ENCODE results near the gene NCAN.
"Not testable (repeated sequence)": the region's sequence is repeated elsewhere in the genome, so short reads cannot be mapped to it uniquely, and the experiment has no call there.

NCAN gene

GRCh38 chr19:19238126-19238894, 26.6 kb downstream of the NCAN start:
- H3K4me3 ChIP-seq: no peak overlapping the region
- no peak overlapping the region for H3K9ac ChIP-seq (ENCODE audit: insufficient read length)
- no peak overlapping the region for H3K27ac ChIP-seq
- no peak for DNase-seq (ENCODE audit: low read depth, low spot score)
- TF ChIP-seq FOXP2 (optimal IDR thresholded peaks at IDR 0.05; ENCODE audit: control extremely low read depth, extremely low read length, insufficient read depth) (no peak), POLR2AphosphoS5 (IDR thresholded peaks at IDR 0.05; ENCODE audit: borderline replicate concordance, low read depth, low read length) (no peak), EZH2 (IDR thresholded peaks at IDR 0.05) (no peak)
- H3K9me3 ChIP-seq (ENCODE audit: low read depth, low read length): no peaks in the 10 kb centered on the region
- H3K36me3 ChIP-seq (ENCODE audit: insufficient read depth, low read length): no peaks in the 10 kb centered on the region

- Histone ChIP-seq H3K9ac (ENCODE audit: insufficient read length) (no peak overlapping the region), H3K27ac (no peak overlapping the region), H3K36me3 (ENCODE audit: insufficient read depth, low read length) (no peaks in the 10 kb centered on the region), H3K4me3 (no peak overlapping the region), H3K9me3 (ENCODE audit: low read depth, low read length) (no peaks in the 10 kb centered on the region)
- no peak for TF ChIP-seq POLR2AphosphoS5 (IDR thresholded peaks at IDR 0.05; ENCODE audit: borderline replicate concordance, low read depth, low read length)
- TF ChIP-seq EZH2 (IDR thresholded peaks at IDR 0.05): no peak
- TF ChIP-seq FOXP2 (optimal IDR thresholded peaks at IDR 0.05; ENCODE audit: control extremely low read depth, extremely low read length, insufficient read depth): no peak
- no peak for DNase-seq (ENCODE audit: low read depth, low spot score)
Measured at GRCh38 chr19:19239675-19240074, 27.9 kb downstream of the NCAN start.

GRCh38 chr19:19240476-19240875, 28.7 kb downstream of the NCAN start:
- Histone ChIP-seq H3K9ac (ENCODE audit: insufficient read length) (no peak overlapping the region), H3K9me3 (ENCODE audit: low read depth, low read length) (no peaks in the 10 kb centered on the region), H3K36me3 (ENCODE audit: insufficient read depth, low read length) (no peaks in the 10 kb centered on the region), H3K27ac (no peak overlapping the region), H3K4me3 (no peak overlapping the region)
- no peak for DNase-seq (ENCODE audit: low read depth, low spot score)
- TF ChIP-seq POLR2AphosphoS5 (IDR thresholded peaks at IDR 0.05; ENCODE audit: borderline replicate concordance, low read depth, low read length) (no peak), EZH2 (IDR thresholded peaks at IDR 0.05) (no peak), FOXP2 (optimal IDR thresholded peaks at IDR 0.05; ENCODE audit: control extremely low read depth, extremely low read length, insufficient read depth) (no peak)

- H3K9me3 ChIP-seq (ENCODE audit: low read depth, low read length): no peaks in the 10 kb centered on the region
- H3K27ac ChIP-seq: no peak overlapping the region
- no peaks in the 10 kb centered on the region for H3K36me3 ChIP-seq (ENCODE audit: insufficient read depth, low read length)
- no peak overlapping the region for H3K4me3 ChIP-seq
- DNase-seq (ENCODE audit: low read depth, low spot score): no peak
- H3K9ac ChIP-seq (ENCODE audit: insufficient read length): no peak overlapping the region
- TF ChIP-seq POLR2AphosphoS5 (IDR thresholded peaks at IDR 0.05; ENCODE audit: borderline replicate concordance, low read depth, low read length) (no peak), EZH2 (IDR thresholded peaks at IDR 0.05) (no peak), FOXP2 (optimal IDR thresholded peaks at IDR 0.05; ENCODE audit: control extremely low read depth, extremely low read length, insufficient read depth) (no peak)
Measured at GRCh38 chr19:19250196-19250801, 38.5 kb downstream of the NCAN start.

GRCh38 chr19:19253409-19253808, 41.7 kb downstream of the NCAN start:
- not testable (repeated sequence) for H3K9ac ChIP-seq (ENCODE audit: insufficient read length); H3K9me3 ChIP-seq (ENCODE audit: low read depth, low read length); H3K27ac ChIP-seq; H3K36me3 ChIP-seq (ENCODE audit: insufficient read depth, low read length); H3K4me3 ChIP-seq; DNase-seq (ENCODE audit: low read depth, low spot score)

- no peak for DNase-seq (ENCODE audit: low read depth, low spot score)
- Histone ChIP-seq H3K9me3 (ENCODE audit: low read depth, low read length) (no peaks in the 10 kb centered on the region), H3K36me3 (ENCODE audit: insufficient read depth, low read length) (no peaks in the 10 kb centered on the region), H3K9ac (ENCODE audit: insufficient read length) (no peak overlapping the region), H3K27ac (no peak overlapping the region), H3K4me3 (no peak overlapping the region)
- TF ChIP-seq POLR2AphosphoS5 (IDR thresholded peaks at IDR 0.05; ENCODE audit: borderline replicate concordance, low read depth, low read length): no peak
- TF ChIP-seq FOXP2 (optimal IDR thresholded peaks at IDR 0.05; ENCODE audit: control extremely low read depth, extremely low read length, insufficient read depth): no peak
Measured at GRCh38 chr19:19256072-19256969, 44.6 kb downstream of the NCAN start.

GRCh38 chr19:19257137-19257536, 45.4 kb downstream of the NCAN start:
- Histone ChIP-seq H3K4me3 (no peak overlapping the region), H3K9me3 (ENCODE audit: low read depth, low read length) (no peaks in the 10 kb centered on the region), H3K27ac (no peak overlapping the region), H3K36me3 (ENCODE audit: insufficient read depth, low read length) (no peaks in the 10 kb centered on the region), H3K9ac (ENCODE audit: insufficient read length) (no peak overlapping the region)
- DNase-seq (ENCODE audit: low read depth, low spot score): no peak
- no peak for TF ChIP-seq FOXP2 (optimal IDR thresholded peaks at IDR 0.05; ENCODE audit: control extremely low read depth, extremely low read length, insufficient read depth)
- no peak for TF ChIP-seq EZH2 (IDR thresholded peaks at IDR 0.05)
- TF ChIP-seq POLR2AphosphoS5 (IDR thresholded peaks at IDR 0.05; ENCODE audit: borderline replicate concordance, low read depth, low read length): no peak

- DNase-seq (ENCODE audit: low read depth, low spot score): no peak
- Histone ChIP-seq H3K4me3 (no peak overlapping the region), H3K9me3 (ENCODE audit: low read depth, low read length) (no peaks in the 10 kb centered on the region), H3K36me3 (ENCODE audit: insufficient read depth, low read length) (no peaks in the 10 kb centered on the region), H3K27ac (no peak overlapping the region), H3K9ac (ENCODE audit: insufficient read length) (no peak overlapping the region)
- no peak for TF ChIP-seq FOXP2 (optimal IDR thresholded peaks at IDR 0.05; ENCODE audit: control extremely low read depth, extremely low read length, insufficient read depth)
- TF ChIP-seq POLR2AphosphoS5 (IDR thresholded peaks at IDR 0.05; ENCODE audit: borderline replicate concordance, low read depth, low read length): no peak
- no peak for TF ChIP-seq EZH2 (IDR thresholded peaks at IDR 0.05)
Measured at GRCh38 chr19:19257836-19258588, 46.3 kb downstream of the NCAN start.

All from SK-N-MC (cell line).